Large intestine (tissue), 3 donors: ENCODE measurements around the gene ULK4. TPM values are rescaled to one million over a fixed set of nuclear protein-coding genes. Genes with fewer than 3 reads are reported as not detected.
A peak's percentile ranks its signal among the peaks of the same experiment; 100 is the strongest.

Experiments
- DNase-seq, 2 donors: peaks; one replicate each; pipeline versions ENCODE4 v3.0.0 to v3.0.0-alpha.2; 2013
- H3K27ac ChIP-seq: one replicate; pipeline ENCODE4 v1.5.1; 2013; ENCODE audit warnings: low read length
- H3K27me3 ChIP-seq: 2 replicates; pipeline ENCODE4 v1.6.1; 2013; ENCODE audit warnings: low read length; ENCODE audit not compliant: control insufficient read depth, insufficient read depth
- H3K36me3 ChIP-seq: 2 replicates; pipeline ENCODE4 v1.6.1; 2013; ENCODE audit warnings: low read length; ENCODE audit not compliant: control insufficient read depth, insufficient read depth
- H3K4me1 ChIP-seq: one replicate; pipeline ENCODE4 v1.6.1; 2013; ENCODE audit warnings: low read length; ENCODE audit not compliant: control insufficient read depth, insufficient read depth
- H3K4me3 ChIP-seq: one replicate; pipeline ENCODE4 v1.5.1; 2013; ENCODE audit warnings: low read length
- H3K9me3 ChIP-seq: one replicate; pipeline ENCODE4 v1.6.1; 2013; ENCODE audit warnings: mild to moderate bottlenecking, low read depth, low read length, moderate library complexity; ENCODE audit not compliant: control insufficient read depth
- WGBS: methylation state at CpG from one replicate; pipeline ENCODE4 v1.1.5; 2013; ENCODE audit warnings: low lambda C conversion rate; ENCODE audit not compliant: insufficient coverage; 5-methylcytosine and 5-hydroxymethylcytosine counted together
- polyA plus RNA-seq: library from polyadenylated mRNA; unstranded; fragments of 120-200 nt; gene quantifications from one replicate; pipeline ENCODE4 v1.2.1, GENCODE V29; 2013

Gene ULK4
- polyA plus RNA-seq, 1 donor = 2.1 TPM

GRCh38 chr3:41222012-41222411 is 739.9 kb downstream of the ULK4 start:
- H3K4me1 ChIP-seq = peaks cover 5% of the 10 kb centered on the region
- no peak for DNase-seq
- H3K27me3 ChIP-seq = no peaks in the 10 kb centered on the region
- H3K27ac ChIP-seq = no peak overlapping the region
- WGBS = no CpG with 5 or more reads among the region's 2 CpGs
- no peak overlapping the region for H3K4me3 ChIP-seq
- H3K36me3 ChIP-seq = peaks cover 30% of the 10 kb centered on the region
- no peaks in the 10 kb centered on the region for H3K9me3 ChIP-seq

- Histone ChIP-seq H3K27ac (no peak overlapping the region), H3K4me1 (peaks cover 7% of the 10 kb centered on the region), H3K36me3 (peaks cover 21% of the 10 kb centered on the region), H3K9me3 (no peaks in the 10 kb centered on the region), H3K4me3 (no peak overlapping the region), H3K27me3 (no peaks in the 10 kb centered on the region)
- 71% methylated on average over 1 of the region's 7 CpGs for WGBS
- DNase-seq = no peak
These were observed 740.8 kb downstream of the ULK4 start for GRCh38 chr3:41220906-41221677.

GRCh38 chr3:41219424-41219823 is 742.5 kb downstream of the ULK4 start:
- no peak overlapping the region for H3K4me3 ChIP-seq
- no peaks in the 10 kb centered on the region for H3K27me3 ChIP-seq
- WGBS = no CpG with 5 or more reads among the region's 1 CpG
- no peaks in the 10 kb centered on the region for H3K9me3 ChIP-seq
- peaks cover 4% of the 10 kb centered on the region for H3K36me3 ChIP-seq
- DNase-seq = no peak
- no peak overlapping the region for H3K27ac ChIP-seq
- peaks cover 7% of the 10 kb centered on the region for H3K4me1 ChIP-seq

GRCh38 chr3:41216993-41217392 is 744.9 kb downstream of the ULK4 start:
- WGBS = no CpG with 5 or more reads among the region's 1 CpG
- H3K27me3 ChIP-seq = no peaks in the 10 kb centered on the region
- no peak overlapping the region for H3K4me3 ChIP-seq
- peaks cover 6% of the 10 kb centered on the region for H3K4me1 ChIP-seq
- no peaks in the 10 kb centered on the region for H3K9me3 ChIP-seq
- H3K27ac ChIP-seq = no peak overlapping the region
- DNase-seq = no peak
- peaks cover 3% of the 10 kb centered on the region for H3K36me3 ChIP-seq

GRCh38 chr3:41216422-41216821 is 745.5 kb downstream of the ULK4 start:
- Histone ChIP-seq H3K36me3 (peaks cover 6% of the 10 kb centered on the region), H3K27ac (no peak overlapping the region), H3K4me3 (no peak overlapping the region), H3K27me3 (no peaks in the 10 kb centered on the region), H3K4me1 (peaks cover 4% of the 10 kb centered on the region), H3K9me3 (no peaks in the 10 kb centered on the region)
- WGBS = 67% methylated on average over 2 of the region's 2 CpGs
- DNase-seq = no peak

GRCh38 chr3:41213588-41213987 is 748.3 kb downstream of the ULK4 start:
- Histone ChIP-seq H3K27me3 (no peaks in the 10 kb centered on the region), H3K9me3 (no peaks in the 10 kb centered on the region), H3K4me3 (no peak overlapping the region), H3K36me3 (peaks cover 8% of the 10 kb centered on the region), H3K4me1 (peaks cover 5% of the 10 kb centered on the region), H3K27ac (no peak overlapping the region)
- 83% methylated on average over 1 of the region's 2 CpGs for WGBS
- DNase-seq = no peak

- no peak for DNase-seq
- Histone ChIP-seq H3K4me1 (peaks cover 16% of the 10 kb centered on the region), H3K36me3 (peaks cover 8% of the 10 kb centered on the region), H3K9me3 (no peaks in the 10 kb centered on the region), H3K27me3 (no peaks in the 10 kb centered on the region), H3K27ac (no peak overlapping the region), H3K4me3 (no peak overlapping the region)
- WGBS = 100% methylated on average over 1 of the region's 2 CpGs
These were observed 749.8 kb downstream of the ULK4 start for GRCh38 chr3:41212088-41212487.

- H3K4me1 ChIP-seq = peaks cover 21% of the 10 kb centered on the region
- peaks cover 8% of the 10 kb centered on the region for H3K36me3 ChIP-seq
- no peaks in the 10 kb centered on the region for H3K27me3 ChIP-seq
- H3K27ac ChIP-seq = no peak overlapping the region
- no CpG with 5 or more reads among the region's 5 CpGs for WGBS
- no peak for DNase-seq
- H3K4me3 ChIP-seq = no peak overlapping the region
- no peaks in the 10 kb centered on the region for H3K9me3 ChIP-seq
These were observed 750.9 kb downstream of the ULK4 start for GRCh38 chr3:41210966-41211365.

GRCh38 chr3:41209646-41210045 is 752.3 kb downstream of the ULK4 start:
- WGBS = 100% methylated on average over 4 of the region's 5 CpGs
- DNase-seq = no peak
- Histone ChIP-seq H3K4me1 (peaks cover 21% of the 10 kb centered on the region), H3K27me3 (no peaks in the 10 kb centered on the region), H3K36me3 (peaks cover 8% of the 10 kb centered on the region), H3K9me3 (no peaks in the 10 kb centered on the region), H3K4me3 (no peak overlapping the region), H3K27ac (no peak overlapping the region)

GRCh38 chr3:41208507-41209220 is 753.2 kb downstream of the ULK4 start:
- Histone ChIP-seq H3K9me3 (no peaks in the 10 kb centered on the region), H3K4me3 (no peak overlapping the region), H3K27me3 (no peaks in the 10 kb centered on the region), H3K4me1 (peaks cover 26% of the 10 kb centered on the region), H3K36me3 (peaks cover 8% of the 10 kb centered on the region), H3K27ac (no peak overlapping the region)
- 68% methylated on average over 6 of the region's 7 CpGs for WGBS
- peak; percentile 27 to 41 for DNase-seq
